Thoracic aorta (tissue), 2 donors: ENCODE results near the gene DDX43. TPM values are rescaled to one million over a fixed set of nuclear protein-coding genes. Genes with fewer than 3 reads are reported as not detected.

Experiments used
- ATAC-seq: fragments of 150-250 bp; one replicate; pipeline ENCODE4 v1.8.0; 2017; ENCODE audit warnings: low read depth; ENCODE audit not compliant: insufficient number of reproducible peaks, low FRiP score
- DNase-seq: peaks from one replicate; pipeline ENCODE4 v3.0.0-alpha.2; 2020; ENCODE audit warnings: low spot score
- H3K27ac ChIP-seq, 2 donors: fragments of 200-600 bp; sonication (generic); 1 replicate in 1 of 2; 2 replicates in 1 of 2; pipeline ENCODE4 v1.5.1; 2016; ENCODE audit warnings: mild to moderate bottlenecking in 2 of 2, moderate library complexity in 2 of 2
- H3K27me3 ChIP-seq: fragments of 200-600 bp; sonication (generic); replicated peaks from 2 replicates; pipeline ENCODE4 v1.6.0; 2016; ENCODE audit warnings: mild to moderate bottlenecking; ENCODE audit not compliant: insufficient read depth
- H3K36me3 ChIP-seq: fragments of 200-600 bp; sonication (generic); one replicate; pipeline ENCODE4 v1.5.1; 2016
- H3K4me1 ChIP-seq, 2 donors: fragments of 200-600 bp; sonication (generic); 1 replicate in 1 of 2; 2 replicates in 1 of 2; pipeline versions ENCODE4 v1.5.1 to v1.6.0; 2016; ENCODE audit warnings: low read depth in 2 of 2, mild to moderate bottlenecking in 1 of 2; ENCODE audit not compliant: control insufficient read depth in 1 of 2
- H3K4me3 ChIP-seq: fragments of 200-600 bp; sonication (generic); 2 replicates; pipeline ENCODE4 v1.5.1; 2016; ENCODE audit warnings: mild to moderate bottlenecking
- H3K9me3 ChIP-seq: fragments of 200-600 bp; sonication (generic); 2 replicates; pipeline ENCODE4 v1.5.1; 2016
- CTCF ChIP-seq: fragments of 200-600 bp; sonication (generic); IDR thresholded peaks from one replicate; pipeline ENCODE4 v1.5.1; 2019; ENCODE audit warnings: antibody characterized with exemption
- total RNA-seq, 2 donors: library from RNA; depleted of rRNA; stranded (reverse); fragments of >200 nt; gene quantifications; one replicate each; pipeline versions ENCODE4 v1.1.0 to v1.2.3, GENCODE V29; 2016

DDX43 gene
- total RNA-seq, 2 donors from 2014 or later, result 7.0 to 12.2 TPM

GRCh38 chr6:73400656-73401055 lies 6.0 kb downstream of the DDX43 start:
- no peaks in the 10 kb centered on the region for H3K9me3 ChIP-seq
- no peaks in the 10 kb centered on the region for H3K27me3 ChIP-seq
- TF ChIP-seq CTCF, result no peak
- H3K27ac ChIP-seq, result no peak overlapping the region
- no peak overlapping the region for H3K4me3 ChIP-seq
- no peaks in the 10 kb centered on the region for H3K4me1 ChIP-seq
- DNase-seq, result no peak
- ATAC-seq, result no peak
- H3K36me3 ChIP-seq, result no peaks in the 10 kb centered on the region

- no peak overlapping the region for H3K27ac ChIP-seq
- DNase-seq, result no peak
- H3K4me1 ChIP-seq, result no peaks in the 10 kb centered on the region
- H3K4me3 ChIP-seq, result no peak overlapping the region
- no peak for TF ChIP-seq CTCF
- no peaks in the 10 kb centered on the region for H3K9me3 ChIP-seq
- H3K27me3 ChIP-seq, result no peaks in the 10 kb centered on the region
- no peaks in the 10 kb centered on the region for H3K36me3 ChIP-seq
- no peak for ATAC-seq
Measured at GRCh38 chr6:73409395-73409794, 14.8 kb downstream of the DDX43 start.

GRCh38 chr6:73413102-73413501 lies 18.5 kb downstream of the DDX43 start:
- H3K27ac ChIP-seq, result no peak overlapping the region
- no peak for TF ChIP-seq CTCF
- no peaks in the 10 kb centered on the region for H3K9me3 ChIP-seq
- no peak for DNase-seq
- H3K36me3 ChIP-seq, result no peaks in the 10 kb centered on the region
- no peak for ATAC-seq
- H3K4me3 ChIP-seq, result no peak overlapping the region
- no peaks in the 10 kb centered on the region for H3K4me1 ChIP-seq
- no peaks in the 10 kb centered on the region for H3K27me3 ChIP-seq

- DNase-seq, result no peak
- no peak for TF ChIP-seq CTCF
- ATAC-seq, result no peak
Measured at GRCh38 chr6:73418081-73418741, 23.6 kb downstream of the DDX43 start.

GRCh38 chr6:73421534-73421933 lies 26.9 kb downstream of the DDX43 start:
- Histone ChIP-seq H3K9me3 (no peaks in the 10 kb centered on the region), H3K4me1 (no peaks in the 10 kb centered on the region), H3K27me3 (no peaks in the 10 kb centered on the region), H3K27ac (no peak overlapping the region), H3K4me3 (no peak overlapping the region), H3K36me3 (peaks cover 4% of the 10 kb centered on the region)
- DNase-seq, result no peak
- no peak for ATAC-seq
- no peak for TF ChIP-seq CTCF

More at GRCh38 chr6:73418081-73418741, 23.6 kb downstream of the DDX43 start:
- Histone ChIP-seq H3K4me3 (no peak overlapping the region), H3K27me3 (no peaks in the 10 kb centered on the region), H3K36me3 (peaks cover 4% of the 10 kb centered on the region), H3K27ac (no peak overlapping the region), H3K4me1 (no peaks in the 10 kb centered on the region), H3K9me3 (no peaks in the 10 kb centered on the region)
